Hematopoietic multipotent progenitor cell treated with erythropoietin and hydrocortisone succinate and interleukin-3 and kit ligand, for 17 days (in vitro differentiated cells): ENCODE measurements around the gene LSP1.
"Not testable (repeated sequence)": the region's sequence is repeated elsewhere in the genome, so short reads cannot be mapped to it uniquely, and the experiment has no call there.

Experiments
- DNase-seq: peaks from one replicate; pipeline ENCODE4 v3.0.0-alpha.2; 2015; ENCODE audit warnings: low spot score

LSP1 gene

DNA sequence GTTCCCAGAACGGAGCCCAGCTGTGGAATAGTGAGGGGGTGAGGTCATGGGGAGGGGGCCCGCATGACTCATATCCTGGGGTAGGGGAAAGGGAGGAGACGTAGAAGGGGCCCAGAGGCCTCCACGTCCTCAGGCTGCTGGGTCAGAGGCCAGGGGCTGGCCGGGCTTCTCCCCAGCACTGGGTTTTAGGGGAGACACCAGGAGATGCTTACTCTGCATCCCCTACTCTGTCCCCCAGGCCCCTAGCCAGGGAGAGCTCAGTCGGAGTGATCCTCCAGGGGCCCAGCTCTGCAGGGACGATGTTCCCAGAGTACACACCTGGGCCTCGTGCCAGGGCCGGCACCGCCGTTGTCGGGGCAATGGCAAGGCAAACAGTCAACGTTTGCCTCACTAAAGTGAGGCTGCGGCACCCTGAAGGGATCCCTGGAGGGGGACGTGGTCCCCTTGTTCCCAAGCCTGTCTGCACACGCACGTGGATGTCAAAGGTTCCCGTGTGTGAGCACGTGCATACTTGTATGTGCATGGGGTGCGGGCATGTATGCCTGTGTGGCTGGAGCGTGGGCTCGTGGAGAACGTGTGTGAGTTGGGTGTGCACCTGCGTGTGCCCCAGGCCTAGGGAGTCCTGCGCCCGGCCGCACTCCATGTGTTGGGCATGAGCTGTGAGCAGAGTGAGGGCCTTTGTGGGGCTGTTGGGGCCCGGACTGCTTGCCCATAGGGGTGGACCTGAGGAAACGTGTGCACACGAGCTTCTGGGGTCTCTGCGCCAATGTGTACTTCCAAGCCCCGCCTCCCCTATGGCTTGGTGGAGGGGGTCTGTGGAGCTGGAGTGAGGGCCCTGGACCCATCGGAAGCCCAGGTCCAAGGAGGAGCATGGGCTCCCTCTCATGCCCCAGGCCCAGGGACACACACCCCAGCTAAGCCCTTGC, 24.6 kb downstream of the LSP1 start:
- no peak for DNase-seq

- DNase-seq = no peak
Observed at GRCh38 chr11:1878137-1879031, 25.5 kb downstream of the LSP1 start.

DNA sequence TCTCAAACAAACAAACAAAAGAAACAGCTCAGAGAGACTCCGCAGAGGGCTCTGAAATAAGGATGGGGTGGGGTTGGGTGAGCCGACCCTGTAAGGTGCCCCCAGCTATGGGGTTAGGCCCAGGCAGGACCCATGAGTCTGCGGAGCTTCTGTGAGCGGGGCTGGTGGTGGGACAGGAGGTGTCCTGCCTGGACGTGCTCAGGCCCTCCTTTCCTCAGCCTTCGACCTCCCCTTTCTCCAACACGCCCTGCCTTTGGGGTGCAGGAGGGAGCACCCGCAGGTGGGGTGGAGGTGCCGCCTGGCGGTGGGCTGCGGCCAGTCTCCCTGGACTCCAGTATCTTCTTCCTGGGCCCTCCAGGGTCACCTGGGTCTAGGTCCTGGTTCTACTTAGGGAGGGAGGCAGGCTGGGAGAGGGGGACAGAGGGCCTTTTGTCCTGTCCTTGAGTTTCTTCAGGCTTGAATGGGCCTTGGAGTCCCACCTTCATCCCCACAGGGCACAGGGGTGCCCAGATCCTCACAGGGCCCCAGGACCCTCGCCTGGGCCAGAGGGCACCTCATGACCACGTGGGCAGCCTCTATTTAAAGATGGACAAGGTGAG, 26.6 kb downstream of the LSP1 start:
- DNase-seq = no peak

GRCh38 chr11:1879941-1880720, 27.2 kb downstream of the LSP1 start:
- DNase-seq = no peak

GRCh38 chr11:1880746-1881441, 28.0 kb downstream of the LSP1 start:
- DNase-seq = no peak

- no peak for DNase-seq
Observed at GRCh38 chr11:1881442-1882264, 28.8 kb downstream of the LSP1 start.

GRCh38 chr11:1882265-1883238, 29.7 kb downstream of the LSP1 start:
- peak; percentile 80 for DNase-seq

GRCh38 chr11:1883346-1884302, 30.7 kb downstream of the LSP1 start:
- no peak for DNase-seq

- DNase-seq = no peak
Observed at GRCh38 chr11:1884303-1884700, 31.4 kb downstream of the LSP1 start.

DNA sequence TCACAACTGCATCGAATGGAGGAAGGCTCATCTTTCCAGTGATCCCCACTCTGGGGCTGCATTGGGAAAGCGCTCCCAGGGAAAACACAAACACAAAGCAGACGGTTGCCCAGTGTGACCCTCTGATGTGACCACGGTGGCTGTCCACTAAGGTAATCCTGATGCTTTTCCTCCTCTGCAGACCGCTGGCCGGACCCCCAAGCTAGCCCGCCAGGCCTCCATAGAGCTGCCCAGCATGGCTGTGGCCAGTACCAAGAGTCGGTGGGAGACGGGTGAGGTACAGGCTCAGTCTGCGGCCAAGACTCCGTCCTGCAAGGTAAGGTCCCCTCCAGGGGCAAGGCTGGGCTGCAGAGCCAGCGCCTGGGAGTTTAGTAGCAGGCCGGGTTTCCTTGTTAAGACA, 33.7 kb downstream of the LSP1 start:
- not testable (repeated sequence) for DNase-seq

GRCh38 chr11:1887451-1888346, 34.8 kb downstream of the LSP1 start:
- no peak for DNase-seq

GRCh38 chr11:1888347-1888753, 35.5 kb downstream of the LSP1 start:
- no peak for DNase-seq

DNA sequence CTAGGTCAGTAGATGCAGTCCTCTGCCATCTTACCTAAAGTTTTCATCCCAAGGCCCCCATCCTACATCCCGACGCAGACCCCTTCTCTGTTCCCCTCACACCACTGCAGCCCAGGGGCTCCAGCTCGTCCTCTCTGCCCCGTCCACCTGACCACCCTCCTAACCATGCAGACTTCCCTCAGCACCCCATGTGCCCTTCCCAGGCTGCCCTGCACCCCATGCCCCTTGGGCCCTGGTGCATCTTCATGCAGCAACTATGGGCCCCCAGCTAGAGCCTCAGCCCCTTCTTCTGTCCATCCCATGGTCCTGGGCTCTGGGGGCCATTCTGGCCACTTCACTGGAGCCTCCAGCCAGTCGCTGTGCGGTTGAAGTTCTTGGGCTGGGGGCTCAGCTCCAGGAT, 35.9 kb downstream of the LSP1 start:
- DNase-seq = no peak

DNA sequence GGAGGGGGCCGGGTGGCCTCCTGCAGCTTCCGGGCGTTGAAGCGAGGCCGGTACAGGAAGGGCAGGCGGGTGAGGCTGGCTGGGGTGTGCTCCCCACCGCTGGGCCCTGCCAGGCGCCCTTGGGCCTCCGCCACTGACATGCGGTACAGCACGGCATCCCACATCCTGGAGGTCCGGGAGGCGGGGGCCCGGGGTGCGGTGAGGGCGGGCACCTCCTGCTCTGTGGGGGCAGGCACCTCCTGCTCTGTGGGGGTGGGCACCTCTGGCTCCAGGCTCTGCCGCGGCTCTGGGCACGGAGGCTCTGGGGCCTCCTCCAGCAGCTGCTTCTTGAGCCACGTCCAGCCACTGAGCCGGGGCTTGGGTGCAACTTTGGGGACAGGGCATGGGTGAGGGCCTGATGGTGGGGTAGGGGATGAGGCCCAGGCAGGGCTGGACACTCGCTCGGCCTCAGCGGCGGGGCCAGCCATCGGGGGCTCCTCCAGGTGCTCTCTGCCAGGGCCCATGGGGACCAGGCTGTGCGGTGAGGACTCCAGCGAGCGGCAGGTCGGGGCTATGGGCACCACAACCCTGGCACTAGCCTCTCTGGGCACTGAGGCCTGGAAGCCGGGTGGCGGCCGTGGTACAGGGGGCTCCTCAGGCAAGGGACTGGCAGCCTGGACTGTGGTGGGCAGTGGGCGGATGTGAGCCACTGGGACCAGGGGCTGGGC, 36.5 kb downstream of the LSP1 start:
- DNase-seq = no peak

DNA sequence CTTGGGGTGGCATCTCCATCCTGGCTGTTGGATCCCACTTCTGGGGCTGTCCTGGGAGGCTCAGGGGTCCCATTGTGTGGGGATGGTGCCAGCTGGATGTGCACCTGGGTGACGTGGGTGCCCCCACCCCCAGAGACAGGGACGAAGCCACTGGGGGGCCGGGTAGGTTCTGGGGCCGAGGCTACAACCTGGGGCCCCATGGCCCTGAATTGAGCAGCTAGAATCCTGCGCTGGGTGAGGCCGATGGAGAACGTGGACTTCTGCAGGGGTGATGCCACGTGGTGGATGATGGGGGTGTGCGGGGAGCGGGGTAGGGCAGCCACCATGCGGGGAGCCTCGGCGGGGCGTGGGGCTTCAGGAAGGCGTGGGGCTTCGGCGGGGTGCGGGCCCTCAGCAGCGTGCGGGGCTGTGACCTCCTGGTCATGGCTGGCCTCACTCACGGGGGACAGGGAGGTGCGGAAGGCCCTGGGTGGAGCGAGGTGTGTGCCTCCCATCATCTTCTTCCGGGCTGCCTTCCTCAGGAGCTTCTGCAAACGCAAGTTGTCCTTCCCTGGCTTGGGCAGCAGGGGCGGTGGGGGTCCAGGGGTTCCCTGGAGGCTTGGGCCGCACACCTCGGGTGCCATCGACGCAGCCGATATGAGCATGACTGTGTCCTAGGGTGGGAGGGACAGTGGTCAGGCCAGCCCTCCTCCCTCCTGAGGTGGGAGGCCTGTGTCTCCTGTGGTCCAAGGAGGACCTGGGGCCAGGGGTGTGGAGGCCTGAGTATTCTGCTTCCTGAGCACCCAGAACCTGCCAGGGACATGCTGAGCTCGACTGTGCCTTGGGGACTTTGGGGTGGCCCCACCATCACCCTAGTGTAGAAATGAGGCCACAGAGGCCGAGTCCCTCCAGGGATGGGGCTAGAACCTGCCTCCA, 37.3 kb downstream of the LSP1 start:
- DNase-seq = no peak
